ENCODE data around the gene STK35. TPM values are rescaled to one million over a fixed set of nuclear protein-coding genes. Genes with fewer than 3 reads are reported as not detected.
"Not testable (repeated sequence)": the region's sequence is repeated elsewhere in the genome, so short reads cannot be mapped to it uniquely, and the experiment has no call there.

Gene STK35
- total RNA-seq, 1 donor from 2014 or later = 20.0 TPM

DNA sequence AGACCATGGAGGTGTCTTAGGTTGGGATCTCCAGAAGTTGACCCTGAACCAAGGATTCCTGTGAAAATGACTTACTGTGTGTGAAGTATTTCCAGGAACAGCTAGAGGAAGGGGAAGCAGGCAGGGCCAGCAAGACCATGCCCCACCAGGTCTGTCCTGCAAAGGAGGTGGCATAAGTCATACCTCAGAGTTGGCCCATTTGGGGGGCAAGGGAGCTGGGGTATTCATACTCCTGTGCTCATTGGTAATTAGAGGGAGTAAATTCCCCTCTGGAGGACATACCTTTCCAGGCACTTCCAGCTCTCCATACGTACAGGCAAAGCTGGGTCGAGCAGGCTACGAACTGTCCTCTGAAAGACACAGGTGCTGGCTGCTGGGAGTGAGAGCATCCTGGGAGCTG lies 72.4 kb downstream of the STK35 start:
- DNase-seq (ENCODE audit: low read depth) (no peak), FAIRE-seq (no peak)
- Histone ChIP-seq H3K4me3 (ENCODE audit: low read depth, low read length) (no peak overlapping the region), H3K27me3 (ENCODE audit: control insufficient read depth, insufficient read depth, low read length) (peaks cover 1% of the 10 kb centered on the region), H3K36me3 (ENCODE audit: control insufficient read depth, insufficient read depth, low read length) (no peaks in the 10 kb centered on the region)
- no peak for TF ChIP-seq CTCF (IDR thresholded peaks at IDR 0.05; ENCODE audit: insufficient read depth, low read length, severe bottlenecking)

DNA sequence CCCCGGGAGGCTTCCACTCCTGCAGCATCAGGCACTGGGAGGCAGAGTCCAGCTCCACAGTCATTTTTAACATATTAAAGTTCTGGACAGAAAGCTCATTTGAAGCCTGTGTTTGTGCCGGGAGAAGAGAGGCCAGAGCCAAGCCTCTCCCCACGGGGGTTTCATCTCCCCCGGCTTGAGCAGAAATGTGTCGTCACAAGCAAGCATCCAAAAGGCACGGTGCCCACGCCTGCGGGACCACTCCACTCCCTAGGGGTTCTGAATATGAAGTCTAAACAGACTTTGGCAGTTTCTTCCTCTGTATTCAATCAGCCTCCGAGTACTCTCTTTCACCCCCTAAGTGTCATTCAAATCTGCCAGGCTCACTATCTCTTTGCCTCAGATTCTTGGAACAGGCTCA lies 75.3 kb downstream of the STK35 start:
- DNase-seq (ENCODE audit: low read depth) = no peak
- no peak for TF ChIP-seq CTCF (IDR thresholded peaks at IDR 0.05; ENCODE audit: insufficient read depth, low read length, severe bottlenecking)
- Histone ChIP-seq H3K36me3 (ENCODE audit: control insufficient read depth, insufficient read depth, low read length) (no peaks in the 10 kb centered on the region), H3K27me3 (ENCODE audit: control insufficient read depth, insufficient read depth, low read length) (peaks cover 1% of the 10 kb centered on the region), H3K4me3 (ENCODE audit: low read depth, low read length) (no peak overlapping the region)
- no peak for FAIRE-seq

DNA sequence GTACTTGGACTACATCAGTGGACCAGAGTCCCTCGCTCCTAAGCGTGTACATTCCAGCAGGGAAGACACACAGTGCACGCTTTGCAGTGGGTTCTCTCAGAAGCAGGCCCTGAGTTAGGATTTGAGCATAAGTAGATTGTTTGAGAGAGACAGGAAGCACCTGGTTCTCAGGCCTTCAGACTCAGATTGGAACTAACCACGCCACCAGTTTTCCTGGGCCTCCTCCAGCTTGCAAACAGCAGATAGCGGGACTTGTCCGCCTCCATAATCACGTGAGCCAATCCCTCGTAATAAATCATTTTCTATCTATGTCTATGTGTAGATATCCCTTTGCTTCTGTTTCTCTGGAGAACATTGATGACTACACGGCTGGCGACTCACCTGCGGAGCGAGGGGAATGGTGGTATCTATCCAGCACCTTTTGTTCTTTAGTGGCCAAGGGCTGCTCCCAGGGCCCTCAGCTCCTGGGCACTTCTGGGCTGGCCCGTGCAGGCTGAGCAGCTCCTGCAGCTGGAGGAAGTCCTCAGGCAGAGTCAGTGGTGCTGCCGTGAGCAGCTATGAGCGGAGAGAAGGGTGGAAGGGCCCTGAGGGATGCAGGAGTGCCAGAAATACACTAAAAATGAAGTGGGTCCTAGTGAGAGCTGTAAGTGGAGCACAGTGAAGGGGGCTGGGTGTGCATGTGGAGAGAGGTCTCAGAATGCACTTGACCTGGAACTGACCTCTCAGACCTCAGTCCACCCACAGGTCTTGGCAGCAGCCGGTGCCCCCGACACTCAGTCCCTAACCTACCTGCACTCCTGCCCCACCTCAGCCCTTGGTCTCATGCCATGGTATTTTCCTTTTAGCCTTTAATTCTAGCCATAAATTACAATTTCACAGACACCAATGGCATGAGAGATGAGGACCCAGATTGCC lies 76.9 kb downstream of the STK35 start:
- no peak overlapping the region for H3K4me3 ChIP-seq (ENCODE audit: low read depth, low read length)
- H3K27me3 ChIP-seq (ENCODE audit: control insufficient read depth, insufficient read depth, low read length) = peaks cover 1% of the 10 kb centered on the region
- H3K36me3 ChIP-seq (ENCODE audit: control insufficient read depth, insufficient read depth, low read length) = no peaks in the 10 kb centered on the region
- FAIRE-seq (no peak), DNase-seq (ENCODE audit: low read depth) (no peak)
- no peak for TF ChIP-seq CTCF (IDR thresholded peaks at IDR 0.05; ENCODE audit: insufficient read depth, low read length, severe bottlenecking)

DNA sequence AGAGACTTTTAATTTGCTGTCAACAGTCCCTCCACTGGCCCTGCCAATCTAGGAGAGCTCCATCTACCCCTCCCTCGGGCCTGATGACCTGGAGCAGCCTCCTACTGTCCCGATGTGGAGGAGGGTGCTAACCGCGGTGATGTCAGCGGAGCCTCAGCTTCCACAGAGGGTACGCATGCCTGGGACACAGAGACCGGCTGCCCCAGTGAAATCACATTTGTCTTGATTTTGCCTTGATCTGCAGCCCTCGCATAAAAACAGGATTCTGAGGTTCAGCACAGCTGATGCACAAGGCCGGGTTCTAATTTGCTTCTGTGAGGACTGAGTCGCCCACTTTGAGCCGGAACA lies 77.6 kb downstream of the STK35 start:
- H3K36me3 ChIP-seq (ENCODE audit: control insufficient read depth, insufficient read depth, low read length) = no peaks in the 10 kb centered on the region
- FAIRE-seq = no peak
- no peak for TF ChIP-seq CTCF (IDR thresholded peaks at IDR 0.05; ENCODE audit: insufficient read depth, low read length, severe bottlenecking)
- H3K4me3 ChIP-seq (ENCODE audit: low read depth, low read length) = no peak overlapping the region
- peaks cover 1% of the 10 kb centered on the region for H3K27me3 ChIP-seq (ENCODE audit: control insufficient read depth, insufficient read depth, low read length)
- DNase-seq (ENCODE audit: low read depth) = no peak

GRCh38 chr20:2179949-2180348 lies 78.3 kb downstream of the STK35 start:
- H3K36me3 ChIP-seq (ENCODE audit: control insufficient read depth, insufficient read depth, low read length) = no peaks in the 10 kb centered on the region
- TF ChIP-seq CTCF (IDR thresholded peaks at IDR 0.05; ENCODE audit: insufficient read depth, low read length, severe bottlenecking) = no peak
- H3K27me3 ChIP-seq (ENCODE audit: control insufficient read depth, insufficient read depth, low read length) = peaks cover 1% of the 10 kb centered on the region
- no peak for FAIRE-seq
- DNase-seq (ENCODE audit: low read depth) = no peak
- no peak overlapping the region for H3K4me3 ChIP-seq (ENCODE audit: low read depth, low read length)

GRCh38 chr20:2183381-2183780 lies 81.8 kb downstream of the STK35 start:
- no peaks in the 10 kb centered on the region for H3K36me3 ChIP-seq (ENCODE audit: control insufficient read depth, insufficient read depth, low read length)
- DNase-seq (ENCODE audit: low read depth) (no peak), FAIRE-seq (no peak)
- no peak for TF ChIP-seq CTCF (IDR thresholded peaks at IDR 0.05; ENCODE audit: insufficient read depth, low read length, severe bottlenecking)
- no peak overlapping the region for H3K4me3 ChIP-seq (ENCODE audit: low read depth, low read length)
- H3K27me3 ChIP-seq (ENCODE audit: control insufficient read depth, insufficient read depth, low read length) = no peaks in the 10 kb centered on the region

GRCh38 chr20:2184933-2185332 lies 83.3 kb downstream of the STK35 start:
- not testable (repeated sequence) for H3K4me3 ChIP-seq (ENCODE audit: low read depth, low read length); H3K27me3 ChIP-seq (ENCODE audit: control insufficient read depth, insufficient read depth, low read length); FAIRE-seq; H3K36me3 ChIP-seq (ENCODE audit: control insufficient read depth, insufficient read depth, low read length); DNase-seq (ENCODE audit: low read depth)
